ENCODE data around the gene KPNA6.

DNA sequence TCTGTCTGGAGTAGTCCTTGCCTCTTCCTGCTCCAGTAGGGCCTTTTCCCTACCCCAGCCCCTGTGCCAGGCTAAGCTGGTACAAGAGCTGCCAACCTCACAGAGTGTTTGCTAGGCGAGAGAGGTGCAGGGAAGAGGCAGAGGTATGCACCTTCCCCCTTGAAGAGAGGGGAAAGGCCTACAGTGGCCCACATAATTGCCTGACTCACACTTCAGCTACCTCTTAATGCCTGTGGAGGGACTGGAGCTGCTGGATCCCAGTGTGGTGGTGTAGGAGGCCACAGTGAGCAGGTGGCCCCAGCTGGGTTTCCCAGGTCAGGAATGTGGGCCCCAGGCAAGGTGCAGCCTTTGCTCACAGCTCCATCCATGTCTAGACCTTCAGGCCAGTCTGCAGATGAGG, 89.2 kb downstream of the KPNA6 start:
- TF ChIP-seq RCOR1 (IDR thresholded peaks at IDR 0.05; ENCODE audit: insufficient replicate concordance, low read length): no peak
- peak; percentile 22; the same call in 1 of the 2 replicates for TF ChIP-seq POLR2A (IDR thresholded peaks at IDR 0.05; ENCODE audit: low read depth, low read length)
- no peak for TF ChIP-seq SMC3 (IDR thresholded peaks at IDR 0.05; ENCODE audit: low read depth, low read length)
- TF ChIP-seq MXI1 (IDR thresholded peaks at IDR 0.05; ENCODE audit: borderline replicate concordance, low read depth, low read length): no peak
- no peak for TF ChIP-seq CTCF (conservative IDR thresholded peaks at IDR 0.05; ENCODE audit: low read depth, low read length)
- no peak for TF ChIP-seq BHLHE40 (IDR thresholded peaks at IDR 0.05; ENCODE audit: low read depth, low read length)
- TF ChIP-seq, protein P1, sequence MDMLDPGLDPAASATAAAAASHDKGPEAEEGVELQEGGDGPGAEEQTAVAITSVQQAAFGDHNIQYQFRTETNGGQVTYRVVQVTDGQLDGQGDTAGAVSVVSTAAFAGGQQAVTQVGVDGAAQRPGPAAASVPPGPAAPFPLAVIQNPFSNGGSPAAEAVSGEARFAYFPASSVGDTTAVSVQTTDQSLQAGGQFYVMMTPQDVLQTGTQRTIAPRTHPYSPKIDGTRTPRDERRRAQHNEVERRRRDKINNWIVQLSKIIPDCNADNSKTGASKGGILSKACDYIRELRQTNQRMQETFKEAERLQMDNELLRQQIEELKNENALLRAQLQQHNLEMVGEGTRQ (IDR thresholded peaks at IDR 0.05; ENCODE audit: low read depth, low read length): no peak
- TF ChIP-seq RAD21 (IDR thresholded peaks at IDR 0.05; ENCODE audit: low read length): no peak
- no peak for TF ChIP-seq MAFK (IDR thresholded peaks at IDR 0.05; ENCODE audit: low read depth, low read length)
- TF ChIP-seq CEBPB (IDR thresholded peaks at IDR 0.05; ENCODE audit: low read depth, low read length): no peak
- TF ChIP-seq FOS (IDR thresholded peaks at IDR 0.05; ENCODE audit: low read depth, low read length): no peak
- TF ChIP-seq CHD1 (IDR thresholded peaks at IDR 0.05; ENCODE audit: low read depth, low read length): no peak
- no peak for TF ChIP-seq MAZ (IDR thresholded peaks at IDR 0.05; ENCODE audit: borderline replicate concordance, low read depth, low read length)

All from IMR-90 (cell line).